Gastrocnemius medialis (tissue), 4 donors: ENCODE measurements around the gene SLC34A3. TPM values are rescaled to one million over a fixed set of nuclear protein-coding genes. Genes with fewer than 3 reads are reported as not detected.

Experiments
- ATAC-seq, 2 donors: fragments of 150-250 bp; one replicate each; pipeline ENCODE4 v1.9.1; 2016
- DNase-seq, 2 donors: peaks; one replicate each; pipeline ENCODE4 v3.0.0-alpha.2; 2019
- H3K27ac ChIP-seq, 4 donors: fragments of 200-600 bp; sonication (generic); 1 replicate in 1 of 4; 2 replicates in 3 of 4; pipeline ENCODE4 v1.5.1; 2016 to 2018; ENCODE audit warnings: mild to moderate bottlenecking in 2 of 4, moderate library complexity in 1 of 4
- H3K27me3 ChIP-seq, 3 donors: fragments of 200-600 bp; sonication (generic) in 2 of 3; 1 replicate in 1 of 3; 2 replicates in 2 of 3; pipeline versions ENCODE4 v1.5.1 to v1.6.0; 2016 to 2019; ENCODE audit warnings: mild to moderate bottlenecking in 1 of 3, moderate library complexity in 1 of 3
- H3K36me3 ChIP-seq, 2 donors: fragments of 200-600 bp; sonication (generic) in 1 of 2; one replicate each; pipeline ENCODE4 v1.5.1; 2017 to 2018
- H3K4me1 ChIP-seq, 2 donors: fragments of 200-600 bp; sonication (generic) in 1 of 2; one replicate each; pipeline ENCODE4 v1.5.1; 2016 to 2017; ENCODE audit warnings: mild to moderate bottlenecking in 2 of 2
- H3K4me3 ChIP-seq, 4 donors: fragments of 200-600 bp; sonication (generic) in 3 of 4; 1 replicate in 1 of 4; 2 replicates in 3 of 4; pipeline ENCODE4 v1.5.1; 2016 to 2019; ENCODE audit warnings: mild to moderate bottlenecking in 2 of 4
- H3K9me3 ChIP-seq, 3 donors: fragments of 200-600 bp; sonication (generic) in 2 of 3; 1 replicate in 1 of 3; 2 replicates in 2 of 3; pipeline ENCODE4 v1.5.1; 2016 to 2019
- CTCF ChIP-seq, 5 experiments: fragments of 450-650 bp in 3 of 5; fragments of 200-600 bp in 2 of 5; sonication (generic) in 2 of 5; IDR thresholded peaks in 4 of 5; conservative IDR thresholded peaks in 1 of 5; 1 replicate in 4 of 5; 2 replicates in 1 of 5; pipeline ENCODE4 v1.5.1; 2016 to 2019; ENCODE audit warnings: antibody characterized with exemption in 5 of 5, mild to moderate bottlenecking in 3 of 5, moderate library complexity in 3 of 5
- POLR2A ChIP-seq, 2 donors: fragments of 450-650 bp; IDR thresholded peaks; one replicate each; pipeline ENCODE4 v1.6.1; 2017; ENCODE audit warnings: antibody characterized with exemption in 2 of 2, mild to moderate bottlenecking in 2 of 2, moderate library complexity in 2 of 2
- in situ Hi-C, 4 donors: fragments of 200-750 bp; cut with MboI; loops; one replicate each; pipeline versions ENCODE4 v1.15.0 to v1.8.0; 2017; ENCODE audit warnings: low sequenced_read_pairs in 4 of 4
- intact Hi-C: fragments of 100-400 bp; cut with DNase I; formaldehyde crosslinking; loops from one replicate; pipeline ENCODE4 v1.15.1; 2023; ENCODE audit warnings: low total_unique reads
- total RNA-seq, 4 donors: library from RNA; depleted of rRNA; stranded (reverse); fragments of >200 nt; gene quantifications; one replicate each; pipeline versions ENCODE4 v1.1.0 to v1.2.3, GENCODE V29; 2016

Gene SLC34A3
- total RNA-seq, 4 donors from 2014 or later, result not detected

DNA sequence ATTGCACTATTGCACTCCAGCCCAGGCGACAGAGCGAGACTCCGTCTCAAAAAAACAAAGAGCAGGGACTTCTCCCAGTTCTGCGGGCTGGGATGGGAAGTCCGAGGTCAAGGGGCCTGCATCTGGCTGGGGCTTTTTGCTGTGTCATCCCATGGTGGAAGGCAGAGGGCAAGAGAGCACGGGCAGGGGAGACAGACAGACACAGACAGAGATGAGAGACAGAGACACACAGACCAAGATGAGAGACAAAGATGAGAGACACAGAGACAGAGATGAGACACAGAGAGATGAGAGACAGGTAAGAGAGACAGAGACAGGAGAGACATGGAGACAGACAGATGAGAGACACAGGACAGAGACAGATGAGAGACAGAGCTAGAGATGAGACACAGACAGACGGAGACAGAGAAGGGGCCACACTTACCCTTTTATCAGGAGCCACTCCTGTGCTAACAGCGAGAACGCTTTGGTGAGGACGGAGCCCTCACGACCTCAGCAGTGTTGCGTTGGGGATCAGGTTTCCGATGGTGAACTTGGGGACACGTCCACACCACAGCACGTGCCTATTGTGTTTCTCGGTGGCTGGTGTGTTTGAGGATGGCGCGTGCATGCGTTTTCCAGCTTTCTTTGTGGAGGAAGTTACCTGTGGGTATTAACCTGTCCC is 38.0 kb downstream of the SLC34A3 start:
- peak overlapping the region; percentile 59 to 60 (median 60) for H3K4me3 ChIP-seq
- peak overlapping the region; percentile 88 to 94 (median 92) for H3K27ac ChIP-seq
- H3K36me3 ChIP-seq, result peaks cover 0 to 44% of the 10 kb centered on the region in 2 donors
- peaks cover 24 to 27% of the 10 kb centered on the region in 2 donors for H3K4me1 ChIP-seq
- TF ChIP-seq POLR2A (IDR thresholded peaks at IDR 0.05), result no peak
- no peak for TF ChIP-seq CTCF (IDR thresholded peaks at IDR 0.05 in 4 of 5, conservative IDR thresholded peaks at IDR 0.05 in 1 of 5)
- intact Hi-C loops (loop anchor here (2.0 to 5.0 kb wide), 2 partner anchors 28 to 46 kb away; partner anchors contain the start of genes RNF208 and TUBB4B), in situ Hi-C loops (no loop called here)
- H3K27me3 ChIP-seq, result no peaks in the 10 kb centered on the region
- ATAC-seq, result peak; percentile 62 to 64
- peak; percentile 28 to 59 for DNase-seq
- H3K9me3 ChIP-seq, result no peaks in the 10 kb centered on the region

- in situ Hi-C loops (no loop called here), intact Hi-C loops (loop anchor here (2.0 to 5.0 kb wide), 2 partner anchors 29 to 47 kb away; partner anchors contain the start of genes RNF208 and TUBB4B)
- Histone ChIP-seq H3K27ac (peak overlapping the region; percentile 88 to 94 (median 92)), H3K9me3 (no peaks in the 10 kb centered on the region), H3K36me3 (peaks cover 0 to 38% of the 10 kb centered on the region in 2 donors), H3K4me3 (peak overlapping the region; percentile 59 to 60 (median 60)), H3K4me1 (peaks cover 24 to 27% of the 10 kb centered on the region in 2 donors), H3K27me3 (no peaks in the 10 kb centered on the region)
- ATAC-seq (peak; percentile 92 to 93), DNase-seq (peak; percentile 67 to 84)
- TF ChIP-seq CTCF (IDR thresholded peaks at IDR 0.05 in 4 of 5, conservative IDR thresholded peaks at IDR 0.05 in 1 of 5), result no peak
- peak; percentile 52 to 72 for TF ChIP-seq POLR2A (IDR thresholded peaks at IDR 0.05)
Observed at GRCh38 chr9:137269231-137269772, 38.6 kb downstream of the SLC34A3 start.

- TF ChIP-seq POLR2A (IDR thresholded peaks at IDR 0.05) (no peak), CTCF (IDR thresholded peaks at IDR 0.05 in 4 of 5, conservative IDR thresholded peaks at IDR 0.05 in 1 of 5) (no peak)
- intact Hi-C loops, result no loop called here
- H3K4me1 ChIP-seq, result peaks cover 32 to 33% of the 10 kb centered on the region in 2 donors
- no peak for ATAC-seq
- H3K4me3 ChIP-seq, result no peak overlapping the region
- no peak overlapping the region for H3K27ac ChIP-seq
- in situ Hi-C loops, result no loop called here
- peaks cover 0 to 27% of the 10 kb centered on the region in 2 donors for H3K36me3 ChIP-seq
- H3K9me3 ChIP-seq, result no peaks in the 10 kb centered on the region
- no peak for DNase-seq
- H3K27me3 ChIP-seq, result no peaks in the 10 kb centered on the region
Observed at GRCh38 chr9:137270929-137271695, 40.4 kb downstream of the SLC34A3 start.

DNA sequence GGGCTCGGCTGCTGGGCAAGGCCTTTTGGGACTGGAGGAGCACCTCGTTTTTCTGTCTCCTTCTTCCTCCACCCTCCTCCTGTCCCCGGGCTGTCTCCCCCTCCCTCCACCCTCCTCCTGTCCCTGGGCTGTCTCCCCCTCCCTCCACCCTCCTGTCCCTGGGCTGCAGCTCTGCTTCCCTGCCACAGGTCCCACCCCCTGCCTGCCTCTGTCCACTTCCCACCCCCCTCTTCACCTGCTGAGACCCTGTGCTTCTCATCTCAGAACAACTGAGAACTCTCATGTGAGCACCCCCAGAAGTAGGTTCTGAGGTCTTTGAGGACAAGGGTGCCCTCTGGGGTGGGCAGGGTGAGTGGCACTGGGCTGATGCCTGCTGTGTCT is 41.0 kb downstream of the SLC34A3 start:
- H3K36me3 ChIP-seq, result peaks cover 0 to 22% of the 10 kb centered on the region in 2 donors
- peaks cover 0 to 4% (median 0%) of the 10 kb centered on the region in 3 donors for H3K27me3 ChIP-seq
- H3K4me3 ChIP-seq, result no peak overlapping the region
- no peaks in the 10 kb centered on the region for H3K9me3 ChIP-seq
- ATAC-seq, result no peak
- H3K4me1 ChIP-seq, result peaks cover 38 to 39% of the 10 kb centered on the region in 2 donors
- TF ChIP-seq POLR2A (IDR thresholded peaks at IDR 0.05) (no peak), CTCF (IDR thresholded peaks at IDR 0.05 in 4 of 5, conservative IDR thresholded peaks at IDR 0.05 in 1 of 5) (no peak)
- no peak for DNase-seq
- in situ Hi-C loops, result no loop called here
- H3K27ac ChIP-seq, result no peak overlapping the region
- intact Hi-C loops, result no loop called here
